H1 (cell line): Measurements from ENCODE around the gene EIF2B1. TPM values are rescaled to one million over a fixed set of nuclear protein-coding genes. Genes with fewer than 3 reads are reported as not detected.

ENCODE experiments used
- CTCF ChIA-PET: fragments of 300-600 bp; sonication (Branson Sonifier 250); formaldehyde crosslinking; loops from one replicate; lab custom pipeline; 2021; ENCODE audit not compliant: partially characterized antibody; lab: Charles Lee
- POLR2A ChIA-PET: fragments of 300-600 bp; sonication (Branson Sonifier 250); formaldehyde crosslinking; loops from one replicate; lab custom pipeline; 2021; ENCODE audit warnings: inconsistent platforms; ENCODE audit not compliant: partially characterized antibody; lab: Charles Lee
- DNase-seq, 2 experiments: peaks; one replicate each; pipeline versions ENCODE4 v3.0.0 to v3.0.0-alpha.2; 2010 to 2022; ENCODE audit warnings: low spot score in 2 of 2, low read depth in 1 of 2, mixed read lengths in 1 of 2
- FAIRE-seq: peaks from 2 replicates; lab custom pipeline; 2011; peaks lifted over from hg19 to GRCh38; lab: Jason Lieb, UNC
- H2AFZ ChIP-seq: 2 replicates; pipeline ENCODE4 v1.8.1; 2012; ENCODE audit warnings: low read length, inconsistent platforms
- H2AK5ac ChIP-seq: 2 replicates; pipeline ENCODE4 v1.6.1; 2013; ENCODE audit warnings: low read depth, low read length
- H2BK120ac ChIP-seq: replicated peaks from 2 replicates; pipeline ENCODE3; 2013; ENCODE audit warnings: low read depth, low read length, inconsistent platforms
- H2BK12ac ChIP-seq: 2 replicates; pipeline ENCODE4 v1.6.1; 2013; ENCODE audit warnings: low read depth, low read length
- H2BK15ac ChIP-seq: 2 replicates; pipeline ENCODE4 v1.6.1; 2013; ENCODE audit warnings: low read length
- H2BK20ac ChIP-seq: 2 replicates; pipeline ENCODE4 v1.6.1; 2013; ENCODE audit warnings: low read length
- H2BK5ac ChIP-seq: 2 replicates; pipeline ENCODE4 v1.6.1; 2013; ENCODE audit warnings: low read depth, low read length
- H3K14ac ChIP-seq: 2 replicates; pipeline ENCODE4 v1.6.1; 2013; ENCODE audit warnings: inconsistent platforms; ENCODE audit not compliant: insufficient read length
- H3K18ac ChIP-seq: 2 replicates; pipeline ENCODE4 v1.6.1; 2013; ENCODE audit warnings: low read length; ENCODE audit errors: extremely low read depth
- H3K23ac ChIP-seq: 2 replicates; pipeline ENCODE4 v1.6.1; 2013; ENCODE audit warnings: inconsistent platforms; ENCODE audit not compliant: insufficient read length
- H3K23me2 ChIP-seq: 2 replicates; pipeline ENCODE4 v1.6.1; 2013; ENCODE audit warnings: low read depth, low read length
- H3K27ac ChIP-seq: 2 replicates; pipeline ENCODE4 v1.6.1; 2011; ENCODE audit warnings: low read depth, low read length, inconsistent platforms
- H3K27me3 ChIP-seq, 4 experiments: replicated peaks in 1 of 4; 1 replicate in 1 of 4; 2 replicates in 3 of 4; pipeline versions ENCODE4 v1.6.1 to v1.8.1; 2011 to 2013; ENCODE audit warnings: low read length in 3 of 4, mild to moderate bottlenecking in 3 of 4, inconsistent platforms in 2 of 4, mixed read lengths in 2 of 4, moderate library complexity in 1 of 4; ENCODE audit not compliant: control insufficient read depth in 3 of 4, insufficient read depth in 3 of 4; ENCODE audit errors: extremely low read depth in 1 of 4
- H3K36me3 ChIP-seq, 4 experiments: 2 replicates each; pipeline versions ENCODE4 v1.6.1 to v1.8.1; 2011 to 2013; ENCODE audit warnings: mild to moderate bottlenecking in 4 of 4, low read length in 3 of 4, moderate library complexity in 2 of 4, control low read depth in 1 of 4, inconsistent platforms in 1 of 4; ENCODE audit not compliant: insufficient read depth in 4 of 4, control insufficient read depth in 2 of 4
- H3K4ac ChIP-seq: replicated peaks from 2 replicates; pipeline ENCODE3; 2013; ENCODE audit warnings: low read length, low read depth, mixed read lengths, inconsistent platforms; ENCODE audit not compliant: insufficient read length
- H3K4me1 ChIP-seq, 4 experiments: replicated peaks in 1 of 4; 1 replicate in 1 of 4; 2 replicates in 3 of 4; pipeline versions ENCODE4 v1.6.1 to v1.8.1; 2011 to 2013; ENCODE audit warnings: low read length in 3 of 4, inconsistent platforms in 2 of 4, mixed read lengths in 1 of 4; ENCODE audit not compliant: insufficient read depth in 4 of 4, control insufficient read depth in 3 of 4
- H3K4me2 ChIP-seq, 2 experiments: 2 replicates each; pipeline versions ENCODE4 v1.6.1 to v1.8.1; 2011 to 2013; ENCODE audit warnings: low read depth in 2 of 2, low read length in 2 of 2, control low read depth in 1 of 2, inconsistent platforms in 1 of 2, mild to moderate bottlenecking in 1 of 2; ENCODE audit not compliant: insufficient read depth in 1 of 2
- H3K4me3 ChIP-seq, 4 experiments: fragments of 200-600, 300-600 bp in 1 of 4; sonication (generic), shearing (Covaris generic), sonication (Bioruptor Twin) in 1 of 4; 2 replicates each; pipeline versions ENCODE4 v1.5.1 to v1.8.1; 2011 to 2016; ENCODE audit warnings: low read length in 4 of 4, low read depth in 3 of 4, control low read depth in 2 of 4, inconsistent platforms in 2 of 4, mild to moderate bottlenecking in 2 of 4, mixed read lengths in 1 of 4, moderate library complexity in 1 of 4; ENCODE audit not compliant: insufficient read depth in 2 of 4; ENCODE audit errors: extremely low read depth in 1 of 4
- H3K56ac ChIP-seq: replicated peaks from 2 replicates; pipeline ENCODE3; 2013; ENCODE audit warnings: low read depth, mild to moderate bottlenecking, mixed read lengths, low read length, inconsistent platforms; ENCODE audit not compliant: insufficient read length
- H3K79me1 ChIP-seq: 2 replicates; pipeline ENCODE4 v1.6.1; 2013; ENCODE audit warnings: low read depth, low read length, control low read depth
- H3K79me2 ChIP-seq, 2 experiments: 2 replicates each; pipeline versions ENCODE4 v1.6.1 to v1.8.1; 2012 to 2013; ENCODE audit warnings: low read length in 2 of 2, mild to moderate bottlenecking in 2 of 2, inconsistent platforms in 1 of 2; ENCODE audit not compliant: insufficient read depth in 2 of 2, control insufficient read depth in 1 of 2
- H3K9ac ChIP-seq, 4 experiments: replicated peaks in 1 of 4; 1 replicate in 1 of 4; 2 replicates in 3 of 4; pipeline versions ENCODE4 v1.6.1 to v1.8.1; 2011 to 2013; ENCODE audit warnings: low read depth in 3 of 4, low read length in 3 of 4, control low read depth in 2 of 4, mild to moderate bottlenecking in 2 of 4, moderate library complexity in 2 of 4, inconsistent platforms in 1 of 4; ENCODE audit errors: extremely low read depth in 1 of 4
- H3K9me3 ChIP-seq, 2 experiments: 2 replicates each; pipeline versions ENCODE4 v1.6.1 to v1.8.1; 2012 to 2013; ENCODE audit warnings: mild to moderate bottlenecking in 2 of 2, moderate library complexity in 2 of 2, control low read depth in 1 of 2, inconsistent platforms in 1 of 2, low read depth in 1 of 2, low read length in 1 of 2, mixed read lengths in 1 of 2; ENCODE audit not compliant: insufficient read depth in 2 of 2
- H4K20me1 ChIP-seq, 2 experiments: replicated peaks in 1 of 2; 2 replicates each; pipeline versions ENCODE3 to v1.8.1; 2011 to 2013; ENCODE audit warnings: inconsistent platforms in 2 of 2, low read length in 2 of 2, mild to moderate bottlenecking in 1 of 2; ENCODE audit not compliant: insufficient read depth in 2 of 2, control insufficient read depth in 1 of 2
- H4K5ac ChIP-seq: 2 replicates; pipeline ENCODE4 v1.6.1; 2013; ENCODE audit warnings: low read length, low read depth, mixed read lengths, inconsistent platforms; ENCODE audit not compliant: insufficient read length
- H4K8ac ChIP-seq: 2 replicates; pipeline ENCODE4 v1.8.0; 2013; ENCODE audit warnings: mild to moderate bottlenecking, moderate library complexity, low read length, inconsistent platforms; ENCODE audit not compliant: insufficient read depth; ENCODE audit errors: extremely low read depth
- H4K91ac ChIP-seq: replicated peaks from 2 replicates; pipeline ENCODE3; 2013; ENCODE audit warnings: low read length, mixed read lengths, inconsistent platforms; ENCODE audit not compliant: insufficient read length
- CBX8 ChIP-seq: fragments of 300-800, 300-1000 bp; sonication (generic); IDR thresholded peaks from 2 replicates; pipeline ENCODE4 v1.7.1; 2016; ENCODE audit warnings: low read depth, low read length, borderline replicate concordance
- RFX5 ChIP-seq: IDR thresholded peaks from 2 replicates; pipeline ENCODE4 v1.6.1; 2011; ENCODE audit warnings: low read depth, low read length, improper control_type of control experiment, borderline replicate concordance
- RNF2 ChIP-seq: fragments of 200-900, 300-1000 bp; sonication (generic); IDR thresholded peaks from 2 replicates; pipeline ENCODE4 v1.7.1; 2016; ENCODE audit warnings: borderline replicate concordance, low read depth, mild to moderate bottlenecking, antibody characterized with exemption, low read length; ENCODE audit not compliant: poor library complexity, severe bottlenecking; ENCODE audit errors: missing control alignments
- TAF7 ChIP-seq: optimal IDR thresholded peaks from 2 replicates; pipeline ENCODE3; 2011; ENCODE audit warnings: low read depth, mild to moderate bottlenecking, inconsistent platforms, low read length, moderate library complexity, borderline replicate concordance
- WGBS, 2 experiments: shearing (Covaris generic) in 1 of 2; methylation state at CpG; one replicate each; pipeline versions ENCODE4 v1.1.6 to v1.1.7; 2013 to 2015; ENCODE audit warnings: low lambda C conversion rate in 2 of 2, mixed read lengths in 2 of 2, inconsistent platforms in 1 of 2, low coverage in 1 of 2, missing lambda C conversion rate in 1 of 2; ENCODE audit not compliant: insufficient replicate concordance in 2 of 2, insufficient coverage in 1 of 2, insufficient read length in 1 of 2; ENCODE audit errors: extremely low coverage in 1 of 2, missing lambda C conversion rate in 1 of 2; 5-methylcytosine and 5-hydroxymethylcytosine counted together
- polyA plus RNA-seq, 7 experiments: library from polyadenylated mRNA; depleted of rRNA in 3 of 7; stranded (reverse) in 5 of 7; unstranded in 2 of 7; fragments of >200 nt in 5 of 7; fragments of 200-250 nt in 2 of 7; gene quantifications; 1 replicate in 5 of 7; 2 replicates in 1 of 7; 4 replicates in 1 of 7; pipeline versions ENCODE4 v1.2.1 to v1.2.3, GENCODE V29; 2011 to 2013; ENCODE audit warnings: missing spikeins in 2 of 7, mixed read lengths in 2 of 7
- total RNA-seq: library from RNA; stranded (reverse); fragmentation: NEBNext Ultra II Directional; extraction: Animal tissue kit (Norgen Biotek cat#: 25700); gene quantifications from 2 replicates; pipeline ENCODE4 v1.2.1, GENCODE V29; 2021

The EIF2B1 gene
- total and polyA plus RNA-seq, 2 of the 8 experiments (the other 6 are each of a cell fraction or from before 2014, with no cell fraction given): 24.9 to 49.9 TPM

DNA sequence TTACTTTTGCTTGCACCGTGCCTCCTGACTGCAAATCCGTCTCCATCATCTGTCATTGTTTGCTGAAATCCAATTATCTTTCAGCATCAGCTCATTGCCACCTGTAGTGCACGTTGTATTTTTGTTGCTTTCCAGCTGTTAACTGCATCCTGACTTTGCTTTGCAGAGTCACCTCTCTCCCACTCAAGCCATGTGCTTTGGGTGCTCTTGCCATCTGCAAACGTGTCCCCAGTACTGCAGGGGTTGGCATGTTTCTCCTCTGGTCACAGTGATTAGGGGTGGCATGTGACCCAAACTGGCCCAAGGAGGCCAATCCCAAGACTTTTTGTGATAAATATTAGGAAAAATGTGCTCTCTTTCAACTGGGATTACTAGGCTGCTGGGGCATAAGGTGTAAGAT lies 59.6 kb downstream of the EIF2B1 start:
- ChIA-PET CTCF (interaction anchor here (1.1 to 3.8 kb wide), 2 partner anchors 9 to 140 kb away, joined by 3 to 25 read pairs; no protein-coding TSS in a partner anchor), POLR2A (interaction anchor here (1.2 to 2.6 kb wide), 2 partner anchors 10 to 35 kb away, joined by 3 to 8 read pairs; partner anchors contain the start of gene TMED2)
- H2AK5ac ChIP-seq: no peak overlapping the region
- no peak overlapping the region for H2BK20ac ChIP-seq
- H3K18ac ChIP-seq: no peak overlapping the region
- no peaks in the 10 kb centered on the region; the same call in 1 of the 2 replicates for H3K79me1 ChIP-seq
- H4K5ac ChIP-seq: no peak overlapping the region
- H3K9ac ChIP-seq: peak overlapping the region in 1 of 4 experiments; percentile 40; a peak in 1 of 7 replicates
- no peak overlapping the region for H2AFZ ChIP-seq
- WGBS, 2 experiments: 84% methylated on average over 4 of the region's 4 CpGs; no CpG with 5 or more reads in 1 of the 2 experiments
- H3K27me3 ChIP-seq: no peaks in the 10 kb centered on the region
- no peaks in the 10 kb centered on the region for H3K4me1 ChIP-seq
- no peak overlapping the region for H4K8ac ChIP-seq
- H3K27ac ChIP-seq: no peak overlapping the region
- H2BK15ac ChIP-seq: no peak overlapping the region
- H3K4me2 ChIP-seq: no peak overlapping the region
- H4K20me1 ChIP-seq: no peaks in the 10 kb centered on the region
- H3K23me2 ChIP-seq: no peaks in the 10 kb centered on the region; the same call in 1 of the 2 replicates
- H2BK120ac ChIP-seq: no peak overlapping the region
- H3K4me3 ChIP-seq: no peak overlapping the region
- no peak overlapping the region for H2BK12ac ChIP-seq
- no peak overlapping the region for H3K14ac ChIP-seq
- H3K4ac ChIP-seq: no peak overlapping the region
- no peak for TF ChIP-seq CBX8
- no peak for TF ChIP-seq RNF2
- TF ChIP-seq TAF7: no peak
- TF ChIP-seq RFX5: no peak
- peak overlapping the region; percentile 40 for H4K91ac ChIP-seq
- H3K9me3 ChIP-seq: peaks cover 0 to 2% of the 10 kb centered on the region in 2 experiments; a peak in 1 of 4 replicates
- H3K36me3 ChIP-seq: no peaks in the 10 kb centered on the region
- H3K56ac ChIP-seq: no peak overlapping the region
- no peak overlapping the region for H3K23ac ChIP-seq
- DNase-seq (no peak), FAIRE-seq (no peak)
- no peaks in the 10 kb centered on the region for H3K79me2 ChIP-seq
- H2BK5ac ChIP-seq: no peak overlapping the region
